GM23248 (cell line): ENCODE results near the gene RBM45.

ENCODE experiments used
- EZH2 ChIP-seq: fragments of 200-600 bp; sonication (generic); IDR thresholded peaks from 2 replicates; pipeline ENCODE4 v1.6.1; 2018; ENCODE audit warnings: antibody characterized with exemption, mild to moderate bottlenecking; ENCODE audit not compliant: insufficient read depth, poor library complexity, severe bottlenecking
- EZH2phosphoT487 ChIP-seq: fragments of 200-600 bp; sonication (generic); IDR thresholded peaks from 2 replicates; pipeline ENCODE4 v1.6.1; 2018; ENCODE audit warnings: antibody characterized with exemption, moderate library complexity, mild to moderate bottlenecking, low read depth; ENCODE audit not compliant: insufficient read depth

DNA sequence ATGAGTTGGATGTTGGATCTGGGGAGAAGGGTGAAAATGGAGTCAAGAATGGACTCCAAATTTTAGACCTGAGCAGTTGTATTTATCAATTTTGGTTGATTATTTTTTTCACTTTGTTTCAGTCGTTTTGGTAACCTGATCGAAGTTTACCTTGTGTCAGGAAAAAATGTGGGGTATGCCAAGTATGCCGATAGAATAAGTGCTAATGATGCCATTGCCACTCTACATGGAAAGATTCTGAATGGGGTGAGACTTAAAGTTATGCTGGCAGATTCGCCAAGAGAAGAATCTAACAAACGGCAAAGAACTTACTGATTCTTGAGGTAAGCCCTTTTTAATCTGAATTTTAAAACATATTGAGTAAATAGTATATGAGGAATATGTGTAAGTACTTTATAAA lies 13.6 kb downstream of the RBM45 start:
- TF ChIP-seq EZH2 (no peak), EZH2phosphoT487 (no peak)
